Midbrain (tissue), 1 donor: ENCODE data around the gene OR52J3.

ENCODE experiments used
- DNase-seq: peaks from one replicate; lab custom pipeline; 2025; lab: John Stamatoyannopoulos, UW

The OR52J3 gene

DNA sequence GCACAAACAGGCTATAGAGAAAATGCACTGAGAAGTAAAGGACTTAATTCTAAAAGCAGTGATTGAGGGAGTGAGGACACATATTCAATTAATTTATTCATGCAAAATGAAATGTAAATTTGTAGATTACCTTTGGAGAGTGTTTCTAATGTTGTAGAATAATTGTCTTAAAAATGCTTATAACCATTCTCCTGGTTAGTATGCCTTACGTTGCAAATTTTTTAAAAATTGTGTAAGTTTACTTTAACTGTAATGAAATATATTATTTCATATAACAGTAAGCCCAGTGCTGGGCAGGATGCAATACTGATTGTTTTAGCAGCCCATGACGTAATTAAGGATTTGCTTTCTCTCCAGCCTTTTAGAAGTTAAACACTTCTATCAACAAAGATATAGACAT lies 49.7 kb downstream of the OR52J3 start:
- no peak for DNase-seq
